AG08396 (cell line): Measurements from ENCODE around the gene SPECC1L.

Experiments used
- DNase-seq: peaks from one replicate; pipeline ENCODE4 v3.0.0; 2012; ENCODE audit warnings: low spot score, mixed read lengths

The SPECC1L gene

DNA sequence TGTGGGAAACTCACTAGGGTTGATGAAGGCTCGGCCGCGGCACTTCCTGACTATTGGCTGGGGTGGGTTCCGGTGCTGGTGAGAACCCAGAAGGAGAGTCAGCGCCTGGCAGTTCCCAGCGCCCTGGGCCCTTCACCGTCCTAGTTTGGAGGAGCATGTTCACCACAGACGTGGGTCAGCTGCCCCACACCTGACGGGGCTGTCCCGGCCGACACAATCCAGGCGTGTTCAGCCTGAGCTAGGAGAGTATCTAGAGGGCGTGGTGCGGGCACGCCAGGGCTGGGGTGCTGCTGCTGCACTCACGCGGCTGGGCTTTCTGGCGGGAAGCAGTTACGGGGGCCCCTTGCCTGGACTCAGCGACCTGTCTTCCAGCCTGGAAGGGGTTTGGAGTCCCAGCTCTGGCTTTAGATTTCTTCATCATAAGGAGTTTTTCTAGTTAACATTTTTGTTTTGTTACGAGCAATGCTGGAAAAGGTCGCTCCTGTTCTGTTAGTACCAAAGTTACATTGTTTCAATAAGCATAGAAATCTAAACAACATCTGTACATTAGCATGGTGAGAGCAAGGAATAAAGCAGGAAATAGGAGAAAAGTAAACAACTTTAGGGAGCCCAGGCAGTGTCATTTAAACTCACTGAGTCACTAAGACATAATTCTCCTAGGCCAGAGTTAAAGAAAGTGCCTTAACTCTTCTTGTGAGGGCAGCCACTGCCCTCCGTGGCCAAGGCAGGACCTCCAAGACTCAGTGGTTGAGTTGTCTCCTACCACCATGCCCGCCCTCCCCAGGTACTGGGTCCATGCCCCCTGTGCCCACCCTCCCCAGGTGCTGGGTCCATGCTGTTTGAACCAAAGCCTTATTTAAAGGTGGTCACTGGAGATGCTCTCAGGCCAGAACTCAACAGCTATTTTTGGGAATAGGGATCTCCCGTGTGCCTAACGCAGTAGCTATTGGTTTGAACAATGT lies 144.6 kb downstream of the SPECC1L start:
- DNase-seq = no peak

GRCh38 chr22:24416095-24416494 lies 145.5 kb downstream of the SPECC1L start:
- DNase-seq = no peak

GRCh38 chr22:24416611-24417010 lies 146.0 kb downstream of the SPECC1L start:
- DNase-seq = no peak

GRCh38 chr22:24417200-24417599 lies 146.6 kb downstream of the SPECC1L start:
- DNase-seq = no peak

DNA sequence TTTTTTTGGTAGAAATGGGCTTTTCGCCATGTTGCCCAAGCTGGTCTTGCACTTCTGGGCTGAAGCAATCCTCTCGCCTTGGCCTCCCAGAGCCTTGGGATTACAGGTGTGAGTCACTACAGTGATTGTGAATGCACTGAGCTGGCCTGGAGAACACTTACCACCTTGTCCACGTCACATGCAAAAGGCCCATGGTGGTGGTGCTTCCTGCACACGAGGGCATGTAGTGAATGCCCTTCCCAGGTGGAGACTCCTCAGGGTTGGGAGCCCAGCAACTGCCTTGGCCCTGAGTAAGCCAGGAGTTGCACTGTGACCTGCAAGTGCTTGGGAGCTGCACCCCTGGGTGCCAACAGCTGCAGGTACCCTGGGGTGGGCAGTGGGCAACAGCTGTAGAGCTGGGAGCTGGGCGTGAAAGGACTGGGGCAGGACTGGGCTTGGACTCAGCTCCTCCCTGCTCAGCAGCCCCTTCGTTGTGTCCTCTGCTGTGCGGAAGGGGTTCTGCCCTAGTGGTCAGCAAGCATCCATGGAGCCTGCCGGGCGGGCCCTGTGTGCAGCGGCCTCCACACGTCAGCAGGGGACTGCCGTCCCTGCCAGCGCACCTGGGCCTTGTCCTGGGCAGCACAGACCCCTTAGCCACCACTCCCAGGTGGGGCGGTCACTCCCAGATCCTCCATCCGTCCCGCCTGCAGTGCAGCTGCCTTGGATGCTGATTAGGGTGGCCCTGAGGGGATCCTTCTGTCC lies 147.4 kb downstream of the SPECC1L start:
- DNase-seq = no peak

DNA sequence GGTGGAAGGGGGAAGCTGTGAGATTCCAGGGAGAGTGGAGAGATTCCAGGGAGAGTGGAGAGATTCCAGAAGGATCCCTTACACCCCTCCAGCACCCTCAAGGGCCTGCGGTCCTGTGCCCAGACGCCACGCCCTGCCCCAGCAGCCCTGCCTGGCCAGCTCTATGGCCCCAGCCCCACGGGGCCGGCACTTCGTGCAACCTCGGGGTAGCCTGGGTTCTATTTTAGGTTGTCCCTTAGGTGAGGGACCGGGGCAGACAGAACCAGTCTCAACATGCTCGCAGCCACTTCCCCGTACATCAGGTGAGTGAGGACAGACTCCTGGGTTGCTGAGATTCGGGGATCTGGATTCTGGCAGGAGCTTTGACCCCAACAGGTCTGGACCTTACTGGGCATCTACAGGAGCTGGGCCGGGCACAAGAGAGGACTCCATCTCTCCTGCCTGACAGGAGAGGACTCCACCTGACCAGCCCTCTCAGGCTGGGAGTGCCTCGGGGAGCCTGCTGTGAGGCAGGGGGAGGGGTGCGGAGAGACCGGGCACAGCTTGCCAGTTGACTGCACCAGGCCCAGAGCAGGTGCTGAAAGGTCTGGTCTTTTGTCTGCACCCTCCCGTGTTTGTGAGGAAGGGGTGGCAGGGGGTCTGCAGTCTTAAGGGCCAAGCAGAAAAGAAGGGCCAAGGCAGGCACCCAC lies 148.3 kb downstream of the SPECC1L start:
- DNase-seq = no peak

GRCh38 chr22:24419475-24419850 lies 148.8 kb downstream of the SPECC1L start:
- DNase-seq = no peak

DNA sequence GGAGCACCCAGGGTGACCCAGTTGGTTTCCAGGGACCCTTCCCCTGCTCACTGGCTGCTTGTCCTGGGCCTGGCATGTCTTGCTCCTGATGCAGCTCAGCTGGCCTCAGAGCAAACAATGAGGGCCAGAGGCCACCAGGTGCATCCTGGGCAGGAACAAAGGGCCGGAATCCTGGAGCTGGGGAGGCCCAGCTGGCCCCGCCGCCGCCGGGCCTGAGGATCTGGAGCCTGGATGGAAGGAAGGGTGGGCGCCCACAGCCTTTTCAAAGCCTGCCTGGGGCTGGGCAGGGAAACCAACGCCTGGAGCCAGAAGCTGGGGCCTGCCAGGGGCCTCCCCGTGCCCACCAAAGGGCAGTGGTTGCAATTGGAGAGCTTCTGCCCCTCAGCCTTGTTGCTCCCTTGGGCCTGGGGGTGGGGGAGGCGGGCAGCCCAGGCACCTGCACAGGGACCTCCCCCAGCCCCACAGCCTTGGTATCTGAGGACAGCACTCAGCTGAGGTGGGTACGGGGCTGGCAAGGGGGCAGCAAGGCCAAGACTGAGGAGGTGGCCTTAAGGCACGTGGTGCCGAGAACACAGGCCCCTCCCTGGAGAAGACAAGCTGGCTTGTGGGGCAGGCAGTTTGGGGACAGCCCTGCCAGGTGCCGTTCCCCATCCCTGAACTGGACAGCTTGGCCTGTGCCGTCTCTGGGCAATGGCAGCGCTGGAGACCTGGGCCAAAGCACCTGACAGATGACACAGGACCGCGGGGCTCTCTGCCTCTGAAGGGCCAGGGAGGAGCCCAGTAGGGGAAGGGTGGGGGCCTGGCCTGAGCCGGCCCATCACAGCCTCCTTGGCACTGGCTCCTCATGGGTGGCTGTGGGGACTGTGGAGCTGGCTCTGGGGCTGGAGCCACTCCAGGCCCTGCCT lies 149.7 kb downstream of the SPECC1L start:
- DNase-seq = no peak

- DNase-seq = no peak
Observed at GRCh38 chr22:24420977-24421343, 150.3 kb downstream of the SPECC1L start.

GRCh38 chr22:24421428-24421931 lies 150.8 kb downstream of the SPECC1L start:
- DNase-seq = no peak

DNA sequence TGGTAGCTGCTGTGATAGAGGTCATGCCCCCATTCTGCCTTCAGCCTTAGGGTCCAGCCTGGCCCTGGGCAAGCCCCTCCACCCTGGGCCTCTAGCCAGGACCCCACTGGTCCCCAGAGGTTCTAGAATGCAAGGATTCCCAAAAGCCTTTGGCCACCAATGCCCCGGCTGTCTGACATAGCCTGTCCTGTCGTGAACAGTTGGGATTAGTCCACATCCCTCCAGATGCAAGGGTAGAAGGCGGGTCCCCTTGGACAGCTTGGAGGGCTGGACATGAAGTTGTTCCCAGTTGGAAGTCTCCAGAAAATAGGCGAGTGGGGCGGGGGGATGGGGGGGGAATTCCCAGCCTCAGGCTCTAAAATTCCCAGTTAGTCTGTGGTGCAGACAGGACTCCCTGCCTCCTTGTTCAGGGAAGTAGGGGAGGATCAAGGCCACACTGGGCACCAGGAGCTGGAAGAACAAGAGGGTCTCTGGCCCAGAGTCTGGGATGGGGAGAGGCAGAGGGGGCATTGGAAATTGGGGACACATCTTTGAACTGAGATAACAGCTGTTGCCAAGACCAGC lies 151.6 kb downstream of the SPECC1L start:
- DNase-seq = no peak

DNA sequence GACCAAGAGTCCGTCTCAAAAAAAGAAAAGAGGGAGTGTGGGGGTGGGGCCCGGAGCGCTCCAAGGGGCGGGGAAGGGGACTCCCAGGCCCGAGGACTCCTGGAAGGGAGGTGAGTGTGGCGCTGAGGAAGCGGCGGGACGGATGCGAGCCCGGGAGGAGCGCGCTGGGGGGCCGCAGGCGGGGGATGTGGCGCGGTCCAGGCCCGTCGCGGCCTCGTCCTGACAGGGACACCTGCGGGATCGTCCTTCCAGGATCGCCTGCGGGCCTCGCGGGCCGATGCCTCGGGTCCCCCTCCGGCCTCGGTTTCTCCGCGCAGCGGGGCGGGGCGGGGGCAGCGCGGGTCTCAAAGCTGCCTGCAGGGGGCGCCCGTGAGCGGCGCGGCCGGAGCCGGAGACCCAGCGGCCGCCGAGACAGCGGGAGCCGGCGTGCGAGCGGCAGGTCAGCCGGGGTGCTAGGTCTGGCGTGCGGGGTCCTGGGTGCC lies 152.9 kb downstream of the SPECC1L start:
- peak; percentile 94 for DNase-seq

- peak; percentile 54 for DNase-seq
Observed at GRCh38 chr22:24424001-24424900, 153.6 kb downstream of the SPECC1L start.

- DNase-seq = no peak
Observed at GRCh38 chr22:24424901-24425775, 154.5 kb downstream of the SPECC1L start.

DNA sequence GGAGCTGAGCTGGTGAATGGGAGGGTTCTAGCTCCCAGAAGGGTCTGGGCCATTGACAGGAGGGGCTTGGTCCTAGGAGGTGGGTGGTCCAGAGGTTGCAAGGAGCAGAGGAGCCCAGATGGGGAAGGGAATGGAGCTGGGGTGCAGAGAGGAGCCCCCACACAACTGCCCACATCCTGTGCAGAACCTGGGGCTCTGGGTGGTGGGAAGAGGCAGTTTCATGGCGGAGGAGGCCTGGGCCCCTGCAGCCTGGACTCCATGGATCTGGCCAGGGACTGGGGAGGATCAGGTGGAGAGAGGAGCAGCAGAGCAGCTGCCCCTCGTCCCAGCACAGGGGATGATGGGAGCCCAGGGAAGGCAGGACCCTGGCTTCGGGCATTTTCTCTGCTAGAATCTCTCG lies 155.8 kb downstream of the SPECC1L start:
- DNase-seq = no peak

GRCh38 chr22:24426851-24427499 lies 156.3 kb downstream of the SPECC1L start:
- DNase-seq = no peak

GRCh38 chr22:24427500-24428164 lies 157.0 kb downstream of the SPECC1L start, which contains the start of gene ADORA2A:
ADORA2A (plus strand) TSS chr22:24427599; CDS start chr22:24433405, 5,806 bp downstream.
- DNase-seq = no peak
